ENCODE results near the gene WDR90. TPM values are rescaled to one million over a fixed set of nuclear protein-coding genes. Genes with fewer than 3 reads are reported as not detected.

WDR90 gene
- total RNA-seq, 4 donors from 2014 or later, result 6.7 to 30.1 (median 8.4) TPM

DNA sequence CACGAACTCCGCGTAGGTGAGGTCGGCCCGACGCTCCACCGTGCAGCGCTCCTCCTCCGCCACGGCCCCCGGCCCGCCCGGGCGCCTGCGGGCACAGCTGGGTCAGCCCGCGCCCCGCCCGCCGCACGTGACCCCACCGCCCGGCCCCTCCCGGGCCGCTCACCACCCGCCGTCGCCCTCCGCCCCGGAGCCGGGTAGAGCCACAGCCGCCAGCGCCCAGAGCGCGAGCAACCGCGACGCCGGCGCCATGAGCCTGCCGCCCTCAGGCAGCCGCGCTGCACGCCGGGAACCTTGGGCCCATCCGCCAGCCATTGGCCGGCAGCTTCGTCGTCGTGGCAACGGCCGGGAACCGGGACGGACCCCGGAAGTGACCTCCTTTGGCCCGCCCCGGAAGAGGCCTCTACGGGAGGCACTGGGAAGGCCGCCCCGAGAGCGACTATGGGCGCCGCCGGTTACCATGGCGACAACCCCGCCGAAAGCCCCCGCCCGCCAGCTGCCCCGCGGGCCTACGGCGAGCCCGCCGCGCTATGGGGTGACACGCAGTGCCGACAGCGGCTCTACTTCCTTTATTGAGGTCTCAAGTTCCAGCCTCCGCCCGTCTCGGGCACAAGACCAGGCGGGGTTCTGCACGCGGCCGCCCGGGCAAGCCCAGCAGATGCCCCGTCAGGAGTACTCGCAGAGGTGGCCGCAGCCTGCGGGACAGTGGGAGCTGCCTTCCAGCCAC lies 35.1 kb downstream of the WDR90 start, which contains the start of gene JMJD8:
TSS of gene JMJD8 (minus strand) at position 264 of the 724 bp plus-strand sequence. CDS start at position 249, 15 bp downstream.
- TF ChIP-seq, protein P1, sequence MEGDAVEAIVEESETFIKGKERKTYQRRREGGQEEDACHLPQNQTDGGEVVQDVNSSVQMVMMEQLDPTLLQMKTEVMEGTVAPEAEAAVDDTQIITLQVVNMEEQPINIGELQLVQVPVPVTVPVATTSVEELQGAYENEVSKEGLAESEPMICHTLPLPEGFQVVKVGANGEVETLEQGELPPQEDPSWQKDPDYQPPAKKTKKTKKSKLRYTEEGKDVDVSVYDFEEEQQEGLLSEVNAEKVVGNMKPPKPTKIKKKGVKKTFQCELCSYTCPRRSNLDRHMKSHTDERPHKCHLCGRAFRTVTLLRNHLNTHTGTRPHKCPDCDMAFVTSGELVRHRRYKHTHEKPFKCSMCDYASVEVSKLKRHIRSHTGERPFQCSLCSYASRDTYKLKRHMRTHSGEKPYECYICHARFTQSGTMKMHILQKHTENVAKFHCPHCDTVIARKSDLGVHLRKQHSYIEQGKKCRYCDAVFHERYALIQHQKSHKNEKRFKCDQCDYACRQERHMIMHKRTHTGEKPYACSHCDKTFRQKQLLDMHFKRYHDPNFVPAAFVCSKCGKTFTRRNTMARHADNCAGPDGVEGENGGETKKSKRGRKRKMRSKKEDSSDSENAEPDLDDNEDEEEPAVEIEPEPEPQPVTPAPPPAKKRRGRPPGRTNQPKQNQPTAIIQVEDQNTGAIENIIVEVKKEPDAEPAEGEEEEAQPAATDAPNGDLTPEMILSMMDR (IDR thresholded peaks at IDR 0.05; ENCODE audit: low read depth), result no peak

DNA sequence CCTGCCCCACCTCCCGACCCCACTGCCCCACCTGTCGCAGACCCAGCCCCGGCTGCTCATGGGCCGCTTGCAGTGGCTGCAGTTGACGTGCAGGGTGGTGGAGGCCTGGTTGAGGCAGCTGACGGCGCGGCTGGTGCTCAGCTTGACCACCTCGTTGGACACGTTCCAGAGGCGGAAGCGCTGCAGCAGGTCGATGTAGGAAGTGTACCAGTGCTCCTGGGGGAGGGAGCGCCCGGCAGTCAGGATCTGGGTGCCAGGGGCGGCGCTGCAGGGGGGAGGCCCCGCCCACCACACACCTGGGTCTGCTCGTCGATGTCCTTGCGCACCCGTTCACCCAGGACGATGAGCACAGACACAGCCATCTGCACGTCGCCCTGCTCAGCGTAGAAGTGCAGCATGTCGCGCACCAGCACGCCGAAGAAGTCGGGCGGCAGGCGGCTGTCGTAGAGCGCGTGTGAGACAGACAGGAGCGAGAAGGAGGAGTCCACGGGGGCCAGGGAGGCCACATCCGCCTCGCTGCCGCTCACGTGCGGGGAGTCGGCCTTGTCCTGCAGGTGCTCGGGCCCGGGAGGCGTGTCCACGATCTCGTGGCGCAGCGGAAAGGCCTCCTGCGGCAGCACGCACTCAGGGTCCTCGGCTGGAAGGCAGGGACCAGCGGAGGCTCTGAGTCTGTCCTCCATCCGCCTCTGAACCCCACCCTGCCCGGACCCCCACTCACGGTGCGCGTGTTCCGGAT lies 36.0 kb downstream of the WDR90 start:
- TF ChIP-seq, protein P1 (IDR thresholded peaks at IDR 0.05; ENCODE audit: low read depth), result no peak

DNA sequence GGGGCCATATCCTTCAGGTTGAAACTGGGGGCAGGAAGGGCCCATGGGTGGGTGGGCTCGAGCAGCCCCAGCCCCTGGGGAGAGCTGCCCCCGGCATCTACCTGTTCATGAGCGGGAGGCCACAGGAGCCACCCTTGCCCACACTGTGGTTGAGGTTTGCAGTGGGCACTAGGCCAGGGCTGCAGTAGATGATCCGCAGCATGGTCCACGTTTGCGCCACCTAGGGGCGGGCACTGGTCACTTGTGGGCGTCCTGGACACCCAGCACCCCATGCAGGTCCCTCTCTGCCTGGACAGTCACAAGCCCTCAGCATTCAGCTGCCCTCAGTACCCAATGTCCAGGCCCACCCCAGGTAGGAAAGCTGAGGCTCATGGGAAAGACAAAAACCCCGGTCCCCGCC lies 36.8 kb downstream of the WDR90 start:
- TF ChIP-seq, protein P1 (IDR thresholded peaks at IDR 0.05; ENCODE audit: low read depth), result no peak

DNA sequence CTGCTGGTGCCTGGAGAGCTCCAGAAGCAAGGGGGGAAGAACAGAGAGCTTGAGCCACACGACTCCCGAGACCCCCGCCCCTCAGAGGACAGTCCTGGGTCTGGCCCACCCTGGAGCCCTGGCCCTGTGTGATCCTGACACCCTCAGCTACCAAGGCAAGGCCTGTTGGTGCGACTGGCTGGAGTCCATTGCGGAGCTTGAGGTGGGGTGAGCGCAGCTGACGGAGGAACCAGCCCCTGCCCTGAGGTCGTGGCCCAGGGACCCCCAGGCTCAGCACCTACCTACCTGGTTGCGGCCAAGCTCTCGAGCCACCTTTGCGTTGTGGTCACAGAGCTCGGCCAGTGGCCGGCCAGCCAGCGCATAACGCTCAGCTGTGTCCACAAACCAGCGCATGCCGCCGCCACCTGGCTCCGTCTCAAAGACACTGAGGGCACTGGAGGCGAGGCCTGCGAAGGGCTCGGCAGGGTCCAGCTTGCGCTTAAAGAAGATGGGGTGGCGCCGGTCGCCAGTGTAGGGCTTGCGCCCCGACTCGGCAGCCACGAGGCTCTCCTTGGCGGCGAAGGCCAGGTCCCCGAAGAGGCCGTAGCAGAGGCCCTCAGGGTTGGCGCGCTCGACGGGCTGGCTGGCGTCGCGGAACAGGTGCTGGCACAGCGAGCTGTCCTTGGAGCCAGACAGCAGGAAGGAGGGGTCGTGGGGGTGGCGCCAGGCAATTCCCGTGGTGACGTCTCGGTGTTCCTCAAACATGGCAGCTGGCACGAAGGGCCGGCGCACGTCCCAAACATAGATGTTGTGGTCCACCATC lies 37.5 kb downstream of the WDR90 start:
- TF ChIP-seq, protein P1 (IDR thresholded peaks at IDR 0.05; ENCODE audit: low read depth), result no peak

DNA sequence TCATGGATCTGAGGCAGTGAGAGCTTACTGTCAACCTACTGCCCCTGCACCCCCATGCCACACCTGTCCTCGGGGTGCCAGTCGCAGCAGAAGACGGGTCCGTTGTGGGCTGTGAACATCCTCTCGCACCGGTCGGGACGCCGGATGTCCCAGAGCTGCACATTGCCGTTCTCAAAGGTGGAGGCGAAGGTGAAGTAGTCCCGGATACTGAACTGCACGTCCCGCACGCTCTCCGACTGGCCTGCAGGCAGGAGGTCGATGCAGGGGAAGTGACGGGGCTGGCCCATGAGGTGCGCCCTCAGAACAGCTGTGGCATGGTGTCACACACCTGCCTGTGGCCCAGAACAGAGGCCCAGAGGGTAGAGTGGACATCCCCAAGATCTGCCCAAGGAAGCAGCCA lies 38.3 kb downstream of the WDR90 start:
- TF ChIP-seq, protein P1 (IDR thresholded peaks at IDR 0.05; ENCODE audit: low read depth), result no peak

DNA sequence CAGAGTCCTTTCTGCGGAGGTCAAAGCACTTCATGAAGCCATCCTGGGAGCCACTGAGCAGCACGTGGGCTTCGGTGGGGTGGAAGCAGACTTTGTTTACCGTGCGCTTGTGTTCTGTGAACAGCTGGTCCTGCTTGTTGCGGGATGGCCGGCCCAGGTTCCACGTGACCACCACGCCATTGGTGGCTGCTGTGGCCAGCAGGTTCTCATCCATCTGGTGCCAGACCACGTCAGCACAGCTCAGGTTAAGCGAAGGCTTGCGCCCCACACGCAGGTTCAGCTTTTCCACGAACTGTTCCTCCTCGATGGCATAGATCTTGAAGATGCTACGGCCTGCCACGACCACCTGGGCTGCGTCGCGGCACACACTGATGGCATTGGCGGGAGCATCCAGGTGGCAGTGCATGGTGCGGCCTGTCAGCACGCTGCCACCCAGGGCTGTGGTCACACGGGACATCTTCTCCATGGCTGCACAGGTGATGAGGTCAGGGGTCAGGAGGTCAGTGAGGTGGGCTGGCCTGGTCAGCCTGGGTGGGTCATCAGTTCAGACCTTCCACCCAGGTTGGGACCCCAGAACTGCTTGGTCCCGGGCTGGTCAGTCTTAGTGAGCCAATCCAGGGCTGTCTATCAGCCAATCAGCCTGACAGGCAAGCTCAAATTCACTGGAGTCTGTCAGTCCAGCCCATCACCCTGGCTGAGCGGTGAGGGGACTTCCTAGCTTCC lies 40.2 kb downstream of the WDR90 start:
- TF ChIP-seq, protein P1 (IDR thresholded peaks at IDR 0.05; ENCODE audit: low read depth), result no peak
